CD4-positive, alpha-beta T cell treated with Interleukin-15 for 4 hours (primary cell): ENCODE data around the gene SDR42E1.

ENCODE experiments used
- DNase-seq: peaks from one replicate; pipeline ENCODE4 v3.0.0-alpha.2; 2020; ENCODE audit warnings: low spot score

SDR42E1 gene, protein sequence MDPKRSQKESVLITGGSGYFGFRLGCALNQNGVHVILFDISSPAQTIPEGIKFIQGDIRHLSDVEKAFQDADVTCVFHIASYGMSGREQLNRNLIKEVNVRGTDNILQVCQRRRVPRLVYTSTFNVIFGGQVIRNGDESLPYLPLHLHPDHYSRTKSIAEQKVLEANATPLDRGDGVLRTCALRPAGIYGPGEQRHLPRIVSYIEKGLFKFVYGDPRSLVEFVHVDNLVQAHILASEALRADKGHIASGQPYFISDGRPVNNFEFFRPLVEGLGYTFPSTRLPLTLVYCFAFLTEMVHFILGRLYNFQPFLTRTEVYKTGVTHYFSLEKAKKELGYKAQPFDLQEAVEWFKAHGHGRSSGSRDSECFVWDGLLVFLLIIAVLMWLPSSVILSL

DNA sequence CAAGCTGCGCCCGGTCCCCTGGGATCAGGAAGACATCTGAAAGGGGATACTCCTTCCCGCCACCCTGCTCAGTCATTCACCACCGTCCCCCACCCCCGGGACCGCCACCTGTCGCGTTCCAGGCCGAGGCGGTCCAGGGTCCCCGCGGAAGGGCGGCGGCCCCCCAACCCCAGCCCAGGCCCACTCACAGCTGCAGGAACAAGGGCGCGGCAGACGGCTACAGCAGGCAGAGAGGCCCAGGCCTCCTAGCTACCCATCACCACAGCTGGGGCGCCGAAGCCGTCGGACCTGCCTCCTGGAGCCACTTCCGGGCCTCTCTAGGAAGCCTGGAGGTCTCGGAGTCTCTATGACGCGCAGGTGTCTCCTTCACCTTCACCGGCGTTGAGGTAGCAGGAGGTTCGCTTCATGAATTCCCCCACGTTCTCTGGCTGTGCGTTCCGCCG lies at the start of gene SDR42E1:
TSS of gene SDR42E1 (minus strand) at position 272 of the 443 bp plus-strand sequence. CDS start 10,612 bp downstream, outside the sequence.
- DNase-seq = peak; percentile 70

DNA sequence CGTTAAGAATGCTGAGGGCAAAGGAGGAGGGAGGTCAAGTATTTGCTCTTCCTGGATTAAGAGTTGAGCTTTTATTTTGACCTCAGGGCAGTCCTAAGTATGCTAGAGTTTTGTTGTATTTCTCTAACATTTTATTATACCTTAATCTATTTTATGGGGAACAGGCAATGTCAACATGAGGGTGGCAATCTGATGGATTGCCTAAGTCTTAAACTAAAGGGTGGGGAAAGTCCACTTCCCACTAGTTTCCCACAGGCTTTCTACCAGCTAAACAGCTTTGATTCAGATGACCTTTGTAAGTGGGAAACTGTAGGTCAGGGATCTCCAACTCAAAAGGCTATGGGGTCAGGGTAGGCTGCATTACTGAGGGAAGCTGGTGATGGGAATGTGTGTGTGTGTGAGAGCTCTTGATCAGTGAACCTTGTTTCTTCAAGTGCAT lies 48.7 kb upstream of the SDR42E1 start:
- no peak for DNase-seq

DNA sequence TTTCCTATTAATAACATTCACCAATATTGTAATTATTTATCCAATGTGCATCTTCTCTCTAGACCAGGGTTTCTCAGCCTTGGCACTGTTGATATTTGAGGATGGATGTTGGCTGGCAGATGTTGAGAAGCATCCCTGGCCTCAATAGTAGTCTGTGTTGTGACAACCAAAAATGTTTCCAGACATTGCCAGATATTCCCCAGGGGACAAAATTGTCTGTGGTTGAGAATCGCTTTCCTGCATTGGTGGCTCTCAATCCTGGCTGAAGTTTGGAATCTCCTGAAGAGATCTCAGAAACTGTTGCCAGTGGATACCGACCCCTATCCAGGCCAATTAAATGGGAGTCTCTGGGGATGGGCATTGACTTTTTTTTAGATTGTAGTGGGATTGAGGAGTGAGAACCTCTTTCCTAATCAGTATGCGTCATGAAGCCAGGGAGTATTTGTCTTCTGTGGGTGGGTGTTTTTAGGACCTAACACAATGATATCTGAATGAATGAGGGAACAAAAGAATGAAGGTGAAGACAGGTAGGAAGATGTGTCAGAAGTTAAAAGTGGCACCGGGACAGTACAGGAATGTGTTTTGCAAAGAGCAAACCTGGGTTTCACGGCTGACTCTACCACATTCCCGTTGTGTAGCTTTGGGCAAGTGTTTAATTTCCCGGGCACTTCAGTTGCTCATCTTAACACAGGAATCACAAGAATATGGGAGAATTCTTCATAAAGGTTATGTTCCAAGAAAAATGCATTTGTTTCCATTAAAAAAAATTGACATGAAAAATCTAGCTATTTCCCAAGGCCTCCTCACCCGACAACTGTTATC lies 48.1 kb upstream of the SDR42E1 start:
- DNase-seq = no peak

DNA sequence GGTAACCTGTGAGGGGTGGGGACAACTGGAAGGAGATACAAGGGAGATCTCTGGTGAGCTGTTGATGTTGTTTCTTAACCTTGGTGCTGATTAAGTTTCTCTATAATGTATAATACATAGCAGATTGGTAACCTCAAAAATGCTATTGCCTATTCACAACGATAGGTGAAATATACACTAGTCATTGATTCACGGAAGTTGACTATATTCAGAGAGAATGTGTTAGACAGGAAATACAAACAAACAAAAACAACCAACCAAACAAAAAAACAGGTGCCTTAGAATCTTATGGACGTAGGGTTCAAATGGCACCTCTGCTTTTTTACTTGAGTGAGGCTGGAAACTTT lies 45.3 kb upstream of the SDR42E1 start:
- DNase-seq = no peak

DNA sequence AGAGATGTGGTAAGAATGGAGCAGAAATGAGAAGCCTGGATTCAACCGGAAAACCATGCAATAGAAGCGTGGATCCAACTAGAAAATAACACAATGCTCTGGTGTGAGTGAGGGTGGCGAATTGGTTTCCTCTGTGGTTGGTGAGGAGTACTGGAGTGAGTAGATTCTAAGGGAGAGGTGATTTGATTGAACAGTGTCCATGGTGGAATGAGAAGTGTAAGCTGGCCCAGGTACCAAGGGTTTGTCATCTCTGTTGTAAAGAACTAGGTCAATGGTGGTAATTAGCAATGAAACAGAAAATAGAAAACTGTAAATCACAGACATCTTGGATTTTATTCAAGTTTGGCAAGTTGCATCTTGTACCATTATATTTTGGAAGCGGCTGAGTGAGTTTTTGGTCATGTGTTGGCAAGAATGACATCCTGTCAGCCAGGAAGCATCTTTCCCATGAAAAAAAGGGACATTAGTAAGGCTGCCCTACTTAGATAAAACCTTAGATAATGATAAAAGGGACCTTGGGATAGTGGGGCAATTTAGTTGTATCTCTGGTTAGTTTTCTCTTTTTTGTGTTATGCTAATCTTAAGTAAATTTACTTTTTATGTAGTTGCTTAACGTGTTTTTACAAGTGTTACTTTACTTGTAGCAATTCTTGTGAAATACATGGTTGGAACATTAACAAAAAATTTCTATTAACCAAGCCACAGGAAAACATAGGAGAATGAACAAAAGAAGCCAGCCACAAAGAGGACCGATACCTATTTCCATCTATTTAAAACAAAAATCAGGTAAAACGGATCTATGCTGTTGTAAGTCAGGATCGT lies 44.7 kb upstream of the SDR42E1 start:
- no peak for DNase-seq

DNA sequence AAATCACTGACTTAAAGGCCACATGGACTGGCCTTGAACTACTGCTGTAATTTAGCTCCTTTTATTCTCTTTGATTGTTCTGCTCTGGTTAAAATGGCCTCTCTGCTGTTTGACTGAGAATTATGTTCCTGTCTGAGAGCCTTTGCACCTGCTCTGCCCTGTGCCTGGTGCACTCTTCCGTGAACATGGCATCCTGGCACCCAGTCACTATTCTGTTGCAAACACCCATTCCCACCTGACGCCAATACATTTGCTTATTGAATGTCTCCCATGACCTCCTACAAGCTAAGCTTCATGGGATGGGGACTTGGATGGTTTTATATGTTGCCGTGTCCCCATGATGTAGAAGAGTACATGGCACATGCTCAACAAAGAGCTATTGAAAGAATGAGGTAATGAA lies 43.8 kb upstream of the SDR42E1 start:
- DNase-seq = no peak

DNA sequence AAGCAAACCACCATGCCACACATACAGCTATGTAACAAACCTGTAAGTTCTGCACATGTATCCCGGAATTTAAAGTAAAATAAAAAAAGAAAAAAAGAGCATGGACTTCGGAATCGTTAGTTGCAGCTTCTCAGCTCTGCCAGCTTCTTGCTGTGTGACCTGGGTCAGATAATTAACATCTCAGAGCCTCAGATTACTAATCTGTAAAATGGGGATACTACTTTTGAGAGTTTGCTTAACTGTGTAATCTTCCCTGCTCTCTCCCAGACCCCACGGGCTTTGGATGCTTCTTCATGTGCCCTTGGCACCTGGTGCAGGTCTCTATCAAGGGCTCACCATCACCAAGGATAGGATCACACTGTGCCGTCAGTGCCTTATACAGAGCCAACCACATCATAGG lies 40.4 kb upstream of the SDR42E1 start:
- DNase-seq = no peak

DNA sequence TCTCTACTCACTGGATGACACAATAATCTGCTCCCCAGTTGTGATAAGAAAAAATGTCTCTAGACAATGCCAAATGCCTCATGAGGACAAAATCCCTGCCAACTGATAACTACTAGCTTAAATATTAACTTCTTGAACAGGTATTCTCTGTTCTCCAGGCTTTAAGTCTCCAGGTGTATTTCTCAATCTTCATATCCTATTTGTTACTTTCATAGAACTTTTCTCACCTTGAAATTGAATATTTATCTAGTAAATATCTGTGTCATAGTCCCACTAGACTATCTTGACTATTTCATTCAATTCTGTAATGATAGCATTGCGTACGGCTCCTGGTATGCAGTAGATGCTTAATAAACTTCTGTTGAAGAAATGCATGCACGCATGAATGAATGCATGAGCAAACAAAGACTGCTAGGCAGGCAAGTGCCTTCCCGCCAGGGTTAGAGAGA lies 39.7 kb upstream of the SDR42E1 start:
- DNase-seq = no peak

DNA sequence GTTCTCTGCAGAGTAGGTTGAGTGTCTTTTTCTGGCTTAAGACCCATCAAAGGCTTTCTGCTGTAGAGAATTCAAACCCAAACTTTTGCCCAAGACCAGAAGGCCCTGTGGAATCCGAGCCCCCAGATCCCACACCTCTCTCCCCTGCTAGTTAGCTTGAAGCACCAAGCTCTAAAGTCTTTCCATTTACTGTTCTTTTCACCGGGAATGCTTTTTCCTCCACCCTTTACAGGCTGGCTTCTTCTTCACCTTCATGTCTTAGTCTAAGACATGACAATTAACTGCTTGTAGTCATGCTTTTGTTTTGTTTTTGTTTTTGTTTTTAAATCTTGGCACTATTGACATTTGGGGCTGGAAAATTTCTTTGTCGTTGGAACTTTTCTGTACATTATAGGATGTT lies 39.2 kb upstream of the SDR42E1 start:
- DNase-seq = no peak

DNA sequence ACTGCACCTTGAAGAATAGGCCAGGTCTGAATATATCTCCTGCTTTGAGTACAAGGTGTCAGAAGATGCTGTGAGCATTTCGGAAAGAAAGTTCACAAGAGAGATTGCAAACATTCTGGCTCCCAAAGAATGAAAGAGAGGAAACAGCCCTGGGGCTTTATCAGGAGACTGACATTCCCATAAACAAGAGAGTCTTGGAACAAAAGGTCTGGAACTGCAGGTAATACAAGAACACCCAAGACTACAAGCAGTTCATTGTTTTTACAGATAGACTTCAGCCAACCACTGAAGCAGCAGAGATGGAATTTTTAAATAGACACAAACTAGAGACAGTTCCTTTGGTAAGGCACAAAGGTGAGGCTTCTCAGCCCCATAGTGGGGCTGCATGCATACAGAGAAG lies 38.2 kb upstream of the SDR42E1 start:
- DNase-seq = no peak

DNA sequence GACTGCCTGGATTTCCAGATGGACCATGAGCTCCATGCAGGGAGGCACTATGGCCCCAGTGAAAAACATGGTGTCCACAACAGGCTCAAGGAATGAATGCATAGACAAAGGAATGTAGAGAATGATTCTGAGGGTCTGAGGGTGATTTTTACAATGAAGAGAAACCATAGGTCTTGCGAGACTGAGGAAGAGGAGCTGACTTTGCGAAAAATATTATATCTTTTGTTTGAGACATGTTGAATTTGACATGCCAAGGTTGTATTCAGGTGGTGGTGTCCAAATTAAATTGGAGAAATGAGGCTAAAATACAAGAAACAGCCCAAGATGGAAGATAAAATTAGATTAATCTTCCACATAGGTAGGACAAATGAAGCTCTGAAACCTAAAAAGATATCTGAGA lies 36.5 kb upstream of the SDR42E1 start:
- DNase-seq = no peak

DNA sequence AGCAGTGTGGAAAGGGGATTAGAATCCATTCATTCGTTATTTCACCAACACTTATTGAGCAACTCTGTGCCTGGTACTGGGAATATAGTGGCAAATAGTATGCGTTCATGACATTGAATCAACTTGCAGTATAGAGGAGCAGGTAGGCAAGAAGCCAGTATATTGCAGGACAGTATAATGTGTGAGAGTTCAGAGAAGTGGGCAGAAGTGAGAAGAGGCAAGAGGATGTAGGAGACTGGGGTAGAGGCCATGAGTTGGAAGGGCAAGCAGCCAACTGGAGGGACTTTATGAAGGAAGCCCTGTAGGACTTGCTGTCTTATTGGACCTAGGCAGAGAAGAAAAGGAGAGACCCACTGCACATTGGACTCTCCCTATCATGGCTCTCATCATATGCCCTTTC lies 36.1 kb upstream of the SDR42E1 start:
- DNase-seq = no peak

DNA sequence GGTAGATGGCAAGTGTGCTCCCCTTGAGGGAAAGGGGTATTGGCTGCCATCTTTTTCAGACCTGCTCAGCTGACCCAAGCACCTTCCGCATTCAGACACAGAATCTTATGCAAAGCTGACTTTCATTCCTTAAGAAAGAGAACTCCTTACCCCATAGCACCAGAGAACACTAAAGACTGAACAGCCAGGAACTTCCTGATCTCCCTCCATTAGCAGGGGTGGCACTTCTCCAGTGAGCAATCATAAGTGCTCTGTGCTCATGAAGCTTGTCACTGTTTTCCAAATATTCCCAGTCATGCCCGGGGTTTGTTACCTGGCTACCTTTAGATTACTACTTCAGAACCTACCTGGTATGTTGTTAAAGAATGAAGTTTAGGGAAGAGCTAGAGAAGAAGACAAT lies 35.7 kb upstream of the SDR42E1 start:
- no peak for DNase-seq

DNA sequence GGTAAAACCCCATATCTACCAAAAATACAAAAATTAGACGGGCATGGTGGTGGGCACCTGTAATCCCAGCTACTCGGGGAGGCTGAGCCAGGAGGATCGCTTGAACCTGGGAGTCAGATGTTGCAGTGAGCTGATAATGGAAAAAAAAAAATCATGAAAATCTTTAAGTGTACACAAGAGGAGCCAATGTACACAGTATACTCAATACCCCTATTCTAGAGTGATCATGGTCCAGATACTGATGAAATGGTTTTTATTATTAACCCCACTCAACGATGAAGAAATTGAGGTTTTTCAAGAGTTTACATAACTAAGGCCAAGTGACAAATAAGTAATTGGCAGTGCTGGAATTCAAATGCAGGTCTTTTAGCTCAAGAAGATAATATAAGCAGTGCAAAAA lies 35.3 kb upstream of the SDR42E1 start:
- DNase-seq = no peak

DNA sequence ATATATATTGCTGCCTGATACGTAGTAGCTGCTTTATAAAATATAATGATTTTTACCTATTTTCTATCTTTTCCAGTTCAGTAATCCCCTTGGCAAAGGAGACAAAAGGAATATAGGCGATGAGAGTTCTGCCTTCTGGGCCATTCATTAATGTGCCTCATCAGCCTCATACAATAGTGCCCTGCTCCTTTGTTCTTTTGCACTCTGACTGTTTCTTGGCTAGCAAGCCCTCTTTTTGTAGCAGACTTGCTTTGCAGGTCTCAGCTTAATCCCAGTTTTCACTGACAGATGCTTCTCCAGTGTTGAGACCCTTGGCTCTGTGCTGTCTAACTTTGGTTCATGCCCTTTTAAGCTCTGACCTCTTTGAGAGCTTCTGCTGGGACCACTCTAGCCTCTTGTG lies 34.2 kb upstream of the SDR42E1 start:
- DNase-seq = no peak

DNA sequence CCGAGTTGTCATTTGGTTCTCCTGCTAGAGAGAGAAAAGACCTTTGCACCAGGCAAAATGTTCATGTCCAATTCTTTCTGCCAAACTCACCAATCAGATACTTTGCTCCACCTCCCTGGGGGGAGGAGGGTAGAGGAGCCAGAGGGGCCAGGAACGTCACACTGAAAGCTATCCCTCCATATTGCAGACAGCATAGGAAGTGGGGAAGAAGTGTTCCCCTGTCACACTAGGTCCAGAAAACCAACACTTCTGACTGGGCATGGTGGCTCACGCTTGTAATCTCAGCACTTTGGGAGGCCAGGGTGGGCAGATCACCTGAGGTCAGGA lies 33.3 kb upstream of the SDR42E1 start:
- DNase-seq = no peak

DNA sequence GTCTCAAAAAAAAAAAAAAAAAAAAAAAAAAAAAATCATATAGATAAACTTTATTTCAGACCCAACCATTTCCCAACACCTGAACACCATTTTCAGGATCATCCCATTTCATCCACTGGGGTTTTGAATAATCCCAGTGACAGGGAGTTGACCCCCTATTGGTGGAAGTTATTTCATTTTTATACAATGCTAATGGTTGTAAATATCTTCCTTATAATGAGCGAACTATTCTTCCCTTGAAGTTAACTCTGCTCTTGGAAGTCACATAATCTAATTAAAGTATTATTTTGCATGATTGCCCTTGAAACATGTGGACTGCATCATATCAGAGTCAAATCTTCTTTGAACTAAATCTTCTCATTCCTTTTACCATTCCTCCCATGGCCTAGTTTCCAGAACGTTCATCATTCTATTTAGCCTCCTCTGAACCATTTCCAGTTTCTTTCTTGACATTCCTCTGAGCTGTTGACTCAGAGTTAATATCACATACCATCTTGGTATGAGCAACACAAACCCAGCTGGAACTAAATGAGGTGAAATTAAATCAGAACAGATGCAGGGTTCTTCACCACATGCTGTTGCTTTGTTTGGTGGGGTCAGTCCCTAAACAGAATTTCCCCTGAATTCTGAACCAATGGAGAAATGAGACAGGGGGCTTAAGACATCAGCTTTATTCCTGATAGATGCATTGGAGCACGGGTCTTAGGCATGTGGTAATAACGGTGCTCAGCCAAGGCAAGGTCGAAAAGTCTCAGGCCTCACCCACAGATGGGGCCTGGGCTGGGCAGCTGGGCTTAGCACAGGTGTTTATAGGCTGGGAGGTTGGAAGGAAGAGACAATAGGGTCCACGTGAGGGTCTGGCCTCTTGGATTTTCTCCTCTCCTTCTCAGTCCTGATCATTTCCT lies 32.7 kb upstream of the SDR42E1 start:
- no peak for DNase-seq

DNA sequence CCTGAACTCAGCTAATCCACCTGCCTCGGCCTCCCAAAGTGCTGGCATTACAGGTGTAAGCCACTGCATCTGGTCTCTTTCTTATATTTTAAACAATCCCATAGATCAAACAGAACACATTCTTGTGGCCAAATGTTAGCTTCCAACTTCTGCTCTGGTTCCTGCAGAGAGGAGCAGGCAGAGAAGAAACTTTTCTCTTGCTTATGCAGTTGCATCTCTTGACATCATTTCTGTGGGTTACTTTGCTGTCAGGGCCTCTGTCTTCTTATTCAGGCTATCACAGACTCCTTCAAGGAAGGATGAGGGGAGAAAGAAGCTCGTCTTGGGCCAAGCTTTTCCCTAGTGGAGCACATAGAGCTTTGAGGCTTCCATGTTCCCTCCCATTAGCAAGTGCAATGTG lies 31.6 kb upstream of the SDR42E1 start:
- DNase-seq = no peak

DNA sequence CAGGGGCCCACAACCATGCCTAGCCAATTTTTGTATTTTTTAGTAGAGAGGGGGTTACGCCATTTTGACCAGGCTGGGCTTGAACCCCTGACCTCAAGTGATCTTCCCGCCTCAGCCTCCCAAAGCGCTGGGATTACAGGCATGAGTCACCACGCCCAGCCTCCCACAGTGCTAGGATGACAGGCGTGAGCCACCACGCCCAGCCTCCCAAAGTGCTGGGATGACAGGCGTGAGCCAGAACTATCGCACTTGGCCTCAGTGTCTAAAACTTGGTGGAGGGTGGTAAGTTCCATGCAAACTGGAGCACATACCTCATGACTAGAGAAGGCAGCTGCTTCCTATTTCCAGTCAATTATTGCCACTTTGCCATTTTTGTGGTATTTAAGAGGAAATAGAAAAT lies 30.9 kb upstream of the SDR42E1 start:
- no peak for DNase-seq

DNA sequence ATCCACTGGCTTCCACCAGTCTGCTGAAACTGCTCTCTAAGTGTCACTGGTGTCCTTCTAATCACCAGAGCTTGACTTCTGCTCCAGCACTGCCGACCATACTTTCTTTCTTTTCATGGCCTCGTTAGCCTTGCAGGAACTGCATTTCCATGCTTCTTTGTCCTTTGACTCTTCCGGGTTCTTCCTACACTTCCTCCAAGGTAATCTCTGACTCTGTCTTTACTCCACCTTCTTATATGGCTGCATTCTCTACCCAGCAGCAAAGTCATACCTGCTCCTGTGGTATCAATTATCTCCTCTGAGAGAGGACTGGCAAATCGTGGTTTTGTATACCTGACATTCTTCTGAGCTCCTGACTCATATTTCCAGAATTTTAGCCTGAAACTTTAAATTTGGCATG lies 30.3 kb upstream of the SDR42E1 start:
- DNase-seq = no peak

DNA sequence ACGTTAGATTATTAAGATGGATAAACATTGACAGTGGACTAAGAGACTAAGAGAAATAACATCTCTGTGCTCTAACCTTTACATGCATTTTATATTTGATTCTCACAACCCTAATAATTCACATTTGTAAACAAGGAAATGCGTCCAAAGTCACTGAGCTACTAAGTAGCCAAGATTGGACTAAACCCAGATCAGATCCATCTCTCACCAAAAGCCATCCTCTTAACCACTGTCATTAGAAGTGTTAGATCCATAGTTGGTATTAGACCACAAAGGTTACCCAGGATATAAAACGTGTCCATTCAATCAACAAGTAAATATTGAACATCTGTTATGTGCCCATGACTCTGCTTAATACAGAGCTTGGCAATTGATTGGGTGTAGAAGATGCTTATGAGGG lies 29.0 kb upstream of the SDR42E1 start:
- no peak for DNase-seq

DNA sequence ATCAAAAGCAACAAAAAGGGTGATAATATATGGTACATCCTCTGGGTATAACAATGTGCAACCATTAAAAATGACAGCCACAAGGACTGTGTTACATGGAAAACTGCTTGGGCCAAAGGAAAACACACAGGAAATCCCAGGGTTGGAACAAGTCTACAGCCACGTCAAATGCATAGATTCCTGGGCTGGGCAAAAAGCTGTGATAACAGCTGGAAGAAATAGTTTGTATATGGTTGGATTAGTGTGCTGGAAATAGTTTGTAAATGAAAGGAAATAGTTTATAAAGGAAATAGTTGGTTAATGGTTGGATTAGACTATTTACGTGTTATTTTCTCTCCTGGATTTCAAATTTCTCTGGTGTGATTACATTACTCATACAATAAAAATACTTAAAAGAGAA lies 26.4 kb upstream of the SDR42E1 start:
- DNase-seq = no peak
